Measurements from ENCODE around the gene PXDN. TPM values are rescaled to one million over a fixed set of nuclear protein-coding genes. Genes with fewer than 3 reads are reported as not detected.

Gene PXDN
- total RNA-seq, 1 experiment from 2014 or later: 125 TPM

GRCh38 chr2:1633092-1633671 is 111.1 kb downstream of the PXDN start:
- Histone ChIP-seq H3K4me1 (ENCODE audit: insufficient read depth, low read length) (peaks cover 63% of the 10 kb centered on the region), H3K79me2 (ENCODE audit: low read length) (peaks cover 28% of the 10 kb centered on the region), H3K9ac (ENCODE audit: low read length) (peak overlapping the region; percentile 79), H3K9me2 (replicated peaks; ENCODE audit: low read length) (no peaks in the 10 kb centered on the region), H3K4me2 (ENCODE audit: low read length) (peak overlapping the region; percentile 29), H3F3A (ENCODE audit: low read length, unreplicated experiment) (peaks cover 21% of the 10 kb centered on the region), H3K36me3 (ENCODE audit: low read depth, low read length) (peaks cover 56% of the 10 kb centered on the region), H3K27ac (ENCODE audit: low read length) (peak overlapping the region; percentile 98), H2AFZ (ENCODE audit: low read length) (no peak overlapping the region), H3K4me3 (ENCODE audit: low read length) (no peak overlapping the region), H3K27me3 (ENCODE audit: low read length) (no peaks in the 10 kb centered on the region), H4K20me1 (ENCODE audit: low read length) (no peaks in the 10 kb centered on the region), H3K9me3 (ENCODE audit: low read length) (no peaks in the 10 kb centered on the region)
- intact Hi-C loops (cut with micrococcal nuclease): loop anchor here (2.0 kb wide), 3 partner anchors 32 to 42 kb away; no protein-coding TSS in a partner anchor
- ChIA-PET POLR2A (ENCODE audit: unreplicated experiment) (no interaction called here), CTCF (no interaction called here)
- peak; percentile 44 for ATAC-seq
- BruUV-seq (replicated peaks): no TSS peak
- peak; percentile 79 for DNase-seq
- TF ChIP-seq CTCF (conservative IDR thresholded peaks at IDR 0.05; ENCODE audit: low read depth, low read length): no peak
- no peak for TF ChIP-seq EZH2phosphoT487 (IDR thresholded peaks at IDR 0.05; ENCODE audit: borderline replicate concordance, low read length)
- TF ChIP-seq EZH2 (IDR thresholded peaks at IDR 0.05; ENCODE audit: low read length, unreplicated experiment): no peak

GRCh38 chr2:1632510-1632909 is 111.8 kb downstream of the PXDN start:
- no peak for TF ChIP-seq EZH2 (IDR thresholded peaks at IDR 0.05; ENCODE audit: low read length, unreplicated experiment)
- no peak for TF ChIP-seq CTCF (conservative IDR thresholded peaks at IDR 0.05; ENCODE audit: low read depth, low read length)
- TF ChIP-seq EZH2phosphoT487 (IDR thresholded peaks at IDR 0.05; ENCODE audit: borderline replicate concordance, low read length): no peak
- Histone ChIP-seq H3K27ac (ENCODE audit: low read length) (peak overlapping the region; percentile 98), H3K9ac (ENCODE audit: low read length) (peak overlapping the region; percentile 79), H3K4me2 (ENCODE audit: low read length) (peak overlapping the region; percentile 29), H4K20me1 (ENCODE audit: low read length) (no peaks in the 10 kb centered on the region), H3K4me1 (ENCODE audit: insufficient read depth, low read length) (peaks cover 70% of the 10 kb centered on the region), H2AFZ (ENCODE audit: low read length) (no peak overlapping the region), H3K4me3 (ENCODE audit: low read length) (peak overlapping the region; percentile 20; the same call in 1 of the 2 replicates), H3K27me3 (ENCODE audit: low read length) (no peaks in the 10 kb centered on the region), H3K79me2 (ENCODE audit: low read length) (peaks cover 35% of the 10 kb centered on the region), H3K36me3 (ENCODE audit: low read depth, low read length) (peaks cover 53% of the 10 kb centered on the region), H3F3A (ENCODE audit: low read length, unreplicated experiment) (peaks cover 23% of the 10 kb centered on the region), H3K9me3 (ENCODE audit: low read length) (no peaks in the 10 kb centered on the region), H3K9me2 (replicated peaks; ENCODE audit: low read length) (no peaks in the 10 kb centered on the region)
- intact Hi-C loops (cut with micrococcal nuclease): loop anchor here (2.0 kb wide), 3 partner anchors 32 to 42 kb away; no protein-coding TSS in a partner anchor
- POLR2A ChIA-PET (ENCODE audit: unreplicated experiment): interaction anchor here (0.6 kb wide), 1 partner anchor 177 kb away, joined by 3 read pairs; no protein-coding TSS in a partner anchor
- DNase-seq (no peak), ATAC-seq (no peak)
- TSS peak; percentile 54 for BruUV-seq (replicated peaks)
- CTCF ChIA-PET: no interaction called here

- BruUV-seq (replicated peaks): no TSS peak
- peaks cover 28% of the 10 kb centered on the region for H3F3A ChIP-seq (ENCODE audit: low read length, unreplicated experiment)
- H3K79me2 ChIP-seq (ENCODE audit: low read length): peaks cover 40% of the 10 kb centered on the region
- intact Hi-C loops (cut with micrococcal nuclease): loop anchor here (2.0 kb wide), 3 partner anchors 31 to 43 kb away; no protein-coding TSS in a partner anchor
- peaks cover 53% of the 10 kb centered on the region for H3K36me3 ChIP-seq (ENCODE audit: low read depth, low read length)
- CTCF ChIA-PET: no interaction called here
- H3K4me3 ChIP-seq (ENCODE audit: low read length): no peak overlapping the region
- POLR2A ChIA-PET (ENCODE audit: unreplicated experiment): interaction anchor here (0.6 kb wide), 1 partner anchor 177 kb away, joined by 3 read pairs; no protein-coding TSS in a partner anchor
- H4K20me1 ChIP-seq (ENCODE audit: low read length): no peaks in the 10 kb centered on the region
- H3K4me1 ChIP-seq (ENCODE audit: insufficient read depth, low read length): peaks cover 75% of the 10 kb centered on the region
- no peaks in the 10 kb centered on the region for H3K9me3 ChIP-seq (ENCODE audit: low read length)
- H3K27ac ChIP-seq (ENCODE audit: low read length): peak overlapping the region; percentile 98
- H3K27me3 ChIP-seq (ENCODE audit: low read length): no peaks in the 10 kb centered on the region
- DNase-seq (peak; percentile 97), ATAC-seq (peak; percentile 83)
- H3K4me2 ChIP-seq (ENCODE audit: low read length): peak overlapping the region; percentile 29
- H2AFZ ChIP-seq (ENCODE audit: low read length): no peak overlapping the region
- no peaks in the 10 kb centered on the region for H3K9me2 ChIP-seq (replicated peaks; ENCODE audit: low read length)
- TF ChIP-seq CTCF (conservative IDR thresholded peaks at IDR 0.05; ENCODE audit: low read depth, low read length) (no peak), EZH2phosphoT487 (IDR thresholded peaks at IDR 0.05; ENCODE audit: borderline replicate concordance, low read length) (no peak), EZH2 (IDR thresholded peaks at IDR 0.05; ENCODE audit: low read length, unreplicated experiment) (no peak)
- H3K9ac ChIP-seq (ENCODE audit: low read length): peak overlapping the region; percentile 79
Measured at GRCh38 chr2:1632002-1632348, 112.3 kb downstream of the PXDN start.

Measured in PC-3 (cell line).